HG03196 (cell line): Measurements from ENCODE around the gene FAR1.

Source experiments
- ATAC-seq: cut with Tn5 transposase; IDR thresholded peaks from one replicate; pipeline ENCODE4 v1.9.1; 2021; ENCODE audit not compliant: unreplicated experiment

Gene FAR1

GRCh38 chr11:13775471-13775870 lies 107.0 kb downstream of the FAR1 start:
- no peak for ATAC-seq

GRCh38 chr11:13776134-13776815 lies 107.8 kb downstream of the FAR1 start:
- ATAC-seq = no peak

GRCh38 chr11:13777341-13777985 lies 109.0 kb downstream of the FAR1 start:
- ATAC-seq = no peak

- ATAC-seq = no peak
Measured at GRCh38 chr11:13778345-13778744, 109.9 kb downstream of the FAR1 start.

- ATAC-seq = no peak
Measured at GRCh38 chr11:13781153-13781552, 112.7 kb downstream of the FAR1 start.
